Measurements from ENCODE around the gene TEDC2. TPM values are rescaled to one million over a fixed set of nuclear protein-coding genes. Genes with fewer than 3 reads are reported as not detected.
A peak's percentile ranks its signal among the peaks of the same experiment; 100 is the strongest.

Gene TEDC2
- total RNA-seq, 3 donors from 2014 or later (not counting 1 experiment from before 2014, with no cell fraction given): 0.47 to 2.2 (median 0.55) TPM

- DNase-seq (no peak), ATAC-seq (no peak)
- peaks cover 12 to 14% of the 10 kb centered on the region in 2 donors for H3K27me3 Mint-ChIP-seq (ENCODE audit: low read depth in 2 of 2)
- H3K27ac Mint-ChIP-seq: no peak overlapping the region
- no peaks in the 10 kb centered on the region for H3K9me3 Mint-ChIP-seq
- WGBS (ENCODE audit: insufficient coverage): 78% methylated on average over 12 of the region's 12 CpGs
- peaks cover 0 to 17% of the 10 kb centered on the region in 2 donors for H3K4me1 Mint-ChIP-seq
- H3K4me1 ChIP-seq (ENCODE audit: control insufficient read depth, insufficient read depth, low read length): peaks cover 23% of the 10 kb centered on the region
- no peaks in the 10 kb centered on the region for H3K36me3 ChIP-seq (ENCODE audit: control insufficient read depth, insufficient read depth, low read length)
- TF ChIP-seq, protein P1, sequence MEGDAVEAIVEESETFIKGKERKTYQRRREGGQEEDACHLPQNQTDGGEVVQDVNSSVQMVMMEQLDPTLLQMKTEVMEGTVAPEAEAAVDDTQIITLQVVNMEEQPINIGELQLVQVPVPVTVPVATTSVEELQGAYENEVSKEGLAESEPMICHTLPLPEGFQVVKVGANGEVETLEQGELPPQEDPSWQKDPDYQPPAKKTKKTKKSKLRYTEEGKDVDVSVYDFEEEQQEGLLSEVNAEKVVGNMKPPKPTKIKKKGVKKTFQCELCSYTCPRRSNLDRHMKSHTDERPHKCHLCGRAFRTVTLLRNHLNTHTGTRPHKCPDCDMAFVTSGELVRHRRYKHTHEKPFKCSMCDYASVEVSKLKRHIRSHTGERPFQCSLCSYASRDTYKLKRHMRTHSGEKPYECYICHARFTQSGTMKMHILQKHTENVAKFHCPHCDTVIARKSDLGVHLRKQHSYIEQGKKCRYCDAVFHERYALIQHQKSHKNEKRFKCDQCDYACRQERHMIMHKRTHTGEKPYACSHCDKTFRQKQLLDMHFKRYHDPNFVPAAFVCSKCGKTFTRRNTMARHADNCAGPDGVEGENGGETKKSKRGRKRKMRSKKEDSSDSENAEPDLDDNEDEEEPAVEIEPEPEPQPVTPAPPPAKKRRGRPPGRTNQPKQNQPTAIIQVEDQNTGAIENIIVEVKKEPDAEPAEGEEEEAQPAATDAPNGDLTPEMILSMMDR (IDR thresholded peaks at IDR 0.05): no peak
- intact Hi-C loops (cut with micrococcal nuclease): no loop called here
- H3K4me3 Mint-ChIP-seq: no peak overlapping the region
- no peak overlapping the region for H3K27ac ChIP-seq (ENCODE audit: low read length)
- H3K9me3 ChIP-seq (ENCODE audit: control insufficient read depth, insufficient read depth, low read length): no peaks in the 10 kb centered on the region
- no peaks in the 10 kb centered on the region for H3K36me3 Mint-ChIP-seq
- H3K4me3 ChIP-seq (ENCODE audit: low read length): no peak overlapping the region
- H3K27me3 ChIP-seq (ENCODE audit: control insufficient read depth, insufficient read depth, low read length): peaks cover 24% of the 10 kb centered on the region
Observed at GRCh38 chr16:2465653-2466415, 5.9 kb downstream of the TEDC2 start.

GRCh38 chr16:2466667-2467527 lies 7.0 kb downstream of the TEDC2 start:
- H3K4me1 ChIP-seq (ENCODE audit: control insufficient read depth, insufficient read depth, low read length): peaks cover 25% of the 10 kb centered on the region
- no peak overlapping the region for H3K27ac Mint-ChIP-seq
- ATAC-seq: peak in 1 of 3 donors; percentile 5
- H3K27ac ChIP-seq (ENCODE audit: low read length): no peak overlapping the region
- TF ChIP-seq, protein P1 (IDR thresholded peaks at IDR 0.05): no peak
- peaks cover 0 to 17% of the 10 kb centered on the region in 2 donors for H3K4me1 Mint-ChIP-seq
- no peaks in the 10 kb centered on the region for H3K36me3 ChIP-seq (ENCODE audit: control insufficient read depth, insufficient read depth, low read length)
- H3K27me3 Mint-ChIP-seq (ENCODE audit: low read depth in 2 of 2): peaks cover 12 to 14% of the 10 kb centered on the region in 2 donors
- H3K4me3 Mint-ChIP-seq: no peak overlapping the region
- peaks cover 25% of the 10 kb centered on the region for H3K27me3 ChIP-seq (ENCODE audit: control insufficient read depth, insufficient read depth, low read length)
- 46% methylated on average over 29 of the region's 29 CpGs for WGBS (ENCODE audit: insufficient coverage)
- no peak for DNase-seq
- intact Hi-C loops (cut with micrococcal nuclease): no loop called here
- H3K9me3 ChIP-seq (ENCODE audit: control insufficient read depth, insufficient read depth, low read length): no peaks in the 10 kb centered on the region
- no peak overlapping the region for H3K4me3 ChIP-seq (ENCODE audit: low read length)
- no peaks in the 10 kb centered on the region for H3K9me3 Mint-ChIP-seq
- H3K36me3 Mint-ChIP-seq: no peaks in the 10 kb centered on the region

GRCh38 chr16:2467528-2468232 lies 7.8 kb downstream of the TEDC2 start:
- no peaks in the 10 kb centered on the region for H3K9me3 Mint-ChIP-seq
- H3K27ac Mint-ChIP-seq: no peak overlapping the region
- ATAC-seq (peak; percentile 28 to 57 (median 55)), DNase-seq (no peak)
- peaks cover 27% of the 10 kb centered on the region for H3K4me1 ChIP-seq (ENCODE audit: control insufficient read depth, insufficient read depth, low read length)
- no peak overlapping the region for H3K27ac ChIP-seq (ENCODE audit: low read length)
- peaks cover 0 to 17% of the 10 kb centered on the region in 2 donors for H3K4me1 Mint-ChIP-seq
- H3K36me3 Mint-ChIP-seq: no peaks in the 10 kb centered on the region
- peaks cover 33% of the 10 kb centered on the region for H3K27me3 ChIP-seq (ENCODE audit: control insufficient read depth, insufficient read depth, low read length)
- 1% methylated on average over 80 of the region's 80 CpGs for WGBS (ENCODE audit: insufficient coverage)
- no peaks in the 10 kb centered on the region for H3K9me3 ChIP-seq (ENCODE audit: control insufficient read depth, insufficient read depth, low read length)
- TF ChIP-seq, protein P1 (IDR thresholded peaks at IDR 0.05): no peak
- H3K36me3 ChIP-seq (ENCODE audit: control insufficient read depth, insufficient read depth, low read length): no peaks in the 10 kb centered on the region
- H3K4me3 Mint-ChIP-seq: no peak overlapping the region
- intact Hi-C loops (cut with micrococcal nuclease): no loop called here
- no peak overlapping the region for H3K4me3 ChIP-seq (ENCODE audit: low read length)
- peaks cover 12 to 14% of the 10 kb centered on the region in 2 donors for H3K27me3 Mint-ChIP-seq (ENCODE audit: low read depth in 2 of 2)
